Epithelial cell of esophagus (primary cell): ENCODE results near the gene CLSTN2.
A peak's percentile ranks its signal among the peaks of the same experiment; 100 is the strongest.

Source experiments
- DNase-seq: peaks from one replicate; pipeline ENCODE4 v3.0.0; 2010; ENCODE audit warnings: low read depth
- H3K4me3 ChIP-seq: 2 replicates; pipeline ENCODE4 v1.5.1; 2011; ENCODE audit warnings: mild to moderate bottlenecking, low read length, control low read depth
- CTCF ChIP-seq: IDR thresholded peaks from 2 replicates; pipeline ENCODE4 v1.5.1; 2011; ENCODE audit warnings: low read depth, mild to moderate bottlenecking, low read length, control low read depth, inconsistent platforms; ENCODE audit not compliant: insufficient read depth; ENCODE audit errors: missing control alignments

CLSTN2 gene

GRCh38 chr3:140176526-140176925 lies 241.5 kb downstream of the CLSTN2 start:
- TF ChIP-seq CTCF = no peak
- no peak overlapping the region for H3K4me3 ChIP-seq
- DNase-seq = no peak

DNA sequence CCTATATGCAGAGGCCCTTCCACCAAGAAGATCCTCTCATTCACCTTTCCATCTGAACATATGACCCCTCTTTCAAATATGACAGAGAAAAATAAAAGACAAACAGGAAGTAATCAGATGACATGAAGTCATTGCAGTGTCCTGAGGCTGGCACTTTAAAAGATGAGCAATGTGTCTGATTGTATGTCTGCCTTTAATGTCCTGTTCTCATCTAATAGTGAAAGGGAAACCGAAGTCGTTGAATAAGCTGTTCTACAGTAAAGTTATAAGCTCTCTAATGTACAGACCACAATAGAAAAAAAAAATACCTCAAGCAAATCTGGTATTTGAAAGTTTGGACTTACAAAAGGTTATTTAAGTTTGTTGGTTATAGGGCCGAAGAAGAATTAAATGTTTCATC lies 243.0 kb downstream of the CLSTN2 start:
- TF ChIP-seq CTCF = no peak
- DNase-seq = no peak
- no peak overlapping the region for H3K4me3 ChIP-seq

DNA sequence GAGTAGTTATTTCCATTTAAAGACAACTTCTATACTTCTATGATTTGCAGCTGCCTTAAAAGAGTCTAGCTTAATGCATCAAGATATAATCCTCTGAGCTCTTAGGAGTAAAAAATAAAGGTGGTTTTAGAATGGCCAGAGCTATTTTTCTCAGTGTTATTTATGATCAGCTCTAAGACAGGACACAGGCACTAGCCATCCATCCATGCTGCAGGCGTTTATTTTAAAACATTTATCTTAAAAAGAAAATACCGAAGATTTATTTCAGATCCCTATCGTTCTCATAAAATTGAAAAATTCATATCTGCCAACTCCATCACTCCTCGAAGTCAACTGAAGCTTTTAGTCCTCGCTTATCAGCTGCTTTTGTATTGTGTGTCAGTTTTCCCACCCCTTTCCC lies 243.5 kb downstream of the CLSTN2 start:
- DNase-seq = no peak
- H3K4me3 ChIP-seq = no peak overlapping the region
- no peak for TF ChIP-seq CTCF

- TF ChIP-seq CTCF = no peak
- H3K4me3 ChIP-seq = no peak overlapping the region
- DNase-seq = peak; percentile 73
These were observed 245.6 kb downstream of the CLSTN2 start for GRCh38 chr3:140180603-140181002.

GRCh38 chr3:140185375-140185774 lies 250.4 kb downstream of the CLSTN2 start:
- no peak for TF ChIP-seq CTCF
- H3K4me3 ChIP-seq = no peak overlapping the region
- no peak for DNase-seq

GRCh38 chr3:140186421-140186920 lies 251.5 kb downstream of the CLSTN2 start:
- DNase-seq = peak; percentile 45
- TF ChIP-seq CTCF = no peak
- no peak overlapping the region for H3K4me3 ChIP-seq

DNA sequence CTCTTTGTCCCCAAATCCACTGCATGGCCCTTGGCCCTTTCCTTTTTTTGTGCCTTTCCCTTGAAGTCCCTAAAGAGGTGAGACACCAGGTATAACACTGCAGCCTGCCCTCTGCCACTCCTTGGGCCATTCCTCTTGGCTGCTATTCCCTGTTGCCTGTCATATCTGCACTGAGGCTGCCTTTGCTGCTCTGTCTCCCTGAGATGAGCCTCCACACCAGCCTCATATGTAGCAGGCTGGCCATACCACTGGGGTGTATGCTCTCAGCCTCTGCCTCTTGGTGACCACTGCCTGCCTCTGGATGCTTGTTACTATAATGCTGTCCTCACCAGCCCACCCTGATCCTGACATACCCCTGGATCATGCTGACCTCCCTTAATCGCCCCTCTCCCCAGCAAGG lies 252.0 kb downstream of the CLSTN2 start:
- no peak for TF ChIP-seq CTCF

More for the DNA sequence above, 252.0 kb downstream of the CLSTN2 start:
- DNase-seq = no peak
- H3K4me3 ChIP-seq = no peak overlapping the region
